NCI-H2196 (cell line): ENCODE data around the gene DRC7.
A peak's percentile ranks its signal among the peaks of the same experiment; 100 is the strongest.
"Not testable (repeated sequence)": the region's sequence is repeated elsewhere in the genome, so short reads cannot be mapped to it uniquely, and the experiment has no call there.

Experiments
- DNase-seq: peaks from one replicate; lab custom pipeline; 2025; ENCODE audit not compliant: unreplicated experiment; lab: John Stamatoyannopoulos, UW

DRC7 gene

GRCh38 chr16:57760357-57761160 is 66.0 kb downstream of the DRC7 start:
- no peak for DNase-seq

GRCh38 chr16:57761301-57761700 is 66.7 kb downstream of the DRC7 start:
- no peak for DNase-seq

- DNase-seq, result no peak
Measured at GRCh38 chr16:57761957-57762356, 67.4 kb downstream of the DRC7 start.

GRCh38 chr16:57762365-57763040 is 67.9 kb downstream of the DRC7 start:
- DNase-seq, result no peak

- DNase-seq, result no peak
Measured at GRCh38 chr16:57763285-57764005, 68.8 kb downstream of the DRC7 start.

- no peak for DNase-seq
Measured at GRCh38 chr16:57764006-57764340, 69.4 kb downstream of the DRC7 start.

- no peak for DNase-seq
Measured at GRCh38 chr16:57764341-57765159, 69.9 kb downstream of the DRC7 start.

- DNase-seq, result no peak
Measured at GRCh38 chr16:57765160-57765728, 70.6 kb downstream of the DRC7 start.

- DNase-seq, result no peak
Measured at GRCh38 chr16:57766714-57767348, 72.2 kb downstream of the DRC7 start.

- DNase-seq, result no peak
Measured at GRCh38 chr16:57769541-57770145, 75.0 kb downstream of the DRC7 start.

- DNase-seq, result peak; percentile 44
Measured at GRCh38 chr16:57770361-57770760, 75.8 kb downstream of the DRC7 start.

- no peak for DNase-seq
Measured at GRCh38 chr16:57771141-57771785, 76.7 kb downstream of the DRC7 start.

GRCh38 chr16:57773019-57773418 is 78.4 kb downstream of the DRC7 start:
- no peak for DNase-seq

- DNase-seq, result peak; percentile 15
Measured at GRCh38 chr16:57773655-57774295, 79.2 kb downstream of the DRC7 start.

- no peak for DNase-seq
Measured at GRCh38 chr16:57774705-57775285, 80.2 kb downstream of the DRC7 start.

- no peak for DNase-seq
Measured at GRCh38 chr16:57775661-57776469, 81.3 kb downstream of the DRC7 start.

- DNase-seq, result no peak
Measured at GRCh38 chr16:57778658-57779057, 84.1 kb downstream of the DRC7 start.

- not testable (repeated sequence) for DNase-seq
Measured at GRCh38 chr16:57779836-57780235, 85.2 kb downstream of the DRC7 start.
